HTR-8/SVneo (cell line): ENCODE data around the gene ITGA11.
"Not testable (repeated sequence)": the region's sequence is repeated elsewhere in the genome, so short reads cannot be mapped to it uniquely, and the experiment has no call there.

ENCODE experiments used
- DNase-seq: peaks from one replicate; pipeline ENCODE4 v3.0.0; 2011; ENCODE audit warnings: low spot score, mixed read lengths; ENCODE audit not compliant: insufficient read length
- FAIRE-seq: peaks from 2 replicates; lab custom pipeline; 2011; peaks lifted over from hg19 to GRCh38; lab: Jason Lieb, UNC

ITGA11 gene

GRCh38 chr15:68400066-68400456 is 31.9 kb downstream of the ITGA11 start:
- DNase-seq (no peak), FAIRE-seq (no peak)

- DNase-seq = no peak
- no peak for FAIRE-seq
Observed at GRCh38 chr15:68399096-68400065, 32.6 kb downstream of the ITGA11 start.

- not testable (repeated sequence) for DNase-seq, FAIRE-seq
Observed at GRCh38 chr15:68397999-68398398, 34.0 kb downstream of the ITGA11 start.

DNA sequence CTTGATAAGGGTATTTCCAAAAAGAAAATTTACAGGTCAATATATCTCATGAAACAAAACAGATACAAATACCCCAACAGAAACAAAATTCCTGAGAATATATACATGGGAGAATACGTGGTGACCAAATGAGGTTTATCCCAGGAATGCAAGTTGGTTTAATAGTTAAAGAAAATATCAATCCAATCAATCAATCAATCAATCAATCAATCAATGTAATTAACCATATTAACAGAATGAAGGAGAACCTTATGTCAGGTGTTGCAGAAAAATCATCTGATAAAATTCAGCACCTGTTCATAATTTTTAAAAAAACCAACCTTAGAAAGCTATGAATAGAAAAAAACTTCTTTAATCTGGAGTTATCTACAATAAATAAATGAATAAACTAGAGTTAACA is 35.9 kb downstream of the ITGA11 start:
- DNase-seq = no peak
- no peak for FAIRE-seq

DNA sequence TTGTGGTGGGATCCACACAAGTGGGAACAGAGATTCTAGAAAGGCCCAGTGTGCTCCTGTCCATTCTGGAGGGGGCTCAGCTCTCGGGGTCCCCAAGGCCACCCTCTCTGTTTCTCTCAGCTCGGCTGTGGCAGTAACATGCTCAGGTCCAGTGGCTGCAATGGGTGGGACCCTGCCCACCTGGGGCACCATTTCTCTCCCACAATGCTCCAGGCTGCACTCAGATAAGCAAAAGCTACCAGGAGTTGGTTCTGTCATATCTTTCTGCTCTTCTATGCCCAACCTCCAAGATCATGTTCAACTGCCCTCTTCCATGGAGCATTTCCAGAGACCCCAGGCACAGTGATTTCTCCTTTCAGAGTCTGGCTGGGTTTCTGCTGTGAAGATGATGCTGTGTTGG is 40.8 kb downstream of the ITGA11 start:
- DNase-seq (no peak), FAIRE-seq (no peak)

- peak; percentile 92 for FAIRE-seq
Observed at GRCh38 chr15:68389936-68390817, 41.8 kb downstream of the ITGA11 start.

DNA sequence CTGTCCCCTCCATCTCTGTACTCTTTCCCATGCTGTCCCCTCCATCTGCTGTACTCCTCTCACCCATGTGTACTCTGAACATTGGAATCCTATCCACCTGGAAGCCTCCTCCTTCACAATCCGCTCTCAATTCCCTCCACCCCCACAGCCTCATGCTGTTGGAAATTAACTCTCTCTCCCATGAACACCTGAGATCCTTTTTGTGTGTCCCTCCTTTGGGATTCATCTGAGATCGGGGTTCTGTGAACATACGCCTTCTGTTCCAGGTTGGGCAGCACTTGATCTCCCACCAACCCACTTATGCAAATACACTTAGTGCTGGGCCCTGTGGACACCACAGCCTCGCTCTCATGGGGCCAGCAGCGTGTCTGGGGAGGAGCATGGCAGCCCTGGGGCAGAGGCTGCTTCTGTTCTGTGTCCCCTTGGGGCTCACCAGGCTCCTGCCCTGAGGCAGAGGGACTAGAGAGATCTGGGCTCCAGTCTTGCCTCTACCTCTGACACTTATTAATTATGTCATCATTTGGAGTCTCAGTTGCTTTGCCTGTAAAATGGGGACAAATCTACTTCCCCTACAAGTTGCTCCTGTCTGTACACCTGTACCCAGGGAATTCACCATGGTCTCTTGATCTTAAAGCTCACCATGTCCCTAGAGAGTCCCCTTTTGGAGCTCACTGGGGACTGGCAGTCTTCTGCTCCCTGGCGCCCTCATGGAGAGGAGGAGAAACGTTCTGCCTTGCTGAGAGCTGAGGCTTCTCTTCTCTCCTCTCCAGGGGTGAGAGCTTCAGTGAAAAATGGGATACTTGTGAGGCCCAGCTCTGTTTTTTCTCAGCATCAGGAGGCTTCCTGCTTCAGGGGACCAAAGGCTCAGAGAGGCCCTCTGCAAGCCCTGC is 42.7 kb downstream of the ITGA11 start:
- FAIRE-seq (peak; percentile 49), DNase-seq (no peak)

More at GRCh38 chr15:68389936-68390817, 41.8 kb downstream of the ITGA11 start:
- DNase-seq = peak; percentile 81

GRCh38 chr15:68387381-68388143 is 44.4 kb downstream of the ITGA11 start:
- FAIRE-seq (no peak), DNase-seq (no peak)

GRCh38 chr15:68386587-68387288 is 45.2 kb downstream of the ITGA11 start:
- no peak for DNase-seq
- no peak for FAIRE-seq

DNA sequence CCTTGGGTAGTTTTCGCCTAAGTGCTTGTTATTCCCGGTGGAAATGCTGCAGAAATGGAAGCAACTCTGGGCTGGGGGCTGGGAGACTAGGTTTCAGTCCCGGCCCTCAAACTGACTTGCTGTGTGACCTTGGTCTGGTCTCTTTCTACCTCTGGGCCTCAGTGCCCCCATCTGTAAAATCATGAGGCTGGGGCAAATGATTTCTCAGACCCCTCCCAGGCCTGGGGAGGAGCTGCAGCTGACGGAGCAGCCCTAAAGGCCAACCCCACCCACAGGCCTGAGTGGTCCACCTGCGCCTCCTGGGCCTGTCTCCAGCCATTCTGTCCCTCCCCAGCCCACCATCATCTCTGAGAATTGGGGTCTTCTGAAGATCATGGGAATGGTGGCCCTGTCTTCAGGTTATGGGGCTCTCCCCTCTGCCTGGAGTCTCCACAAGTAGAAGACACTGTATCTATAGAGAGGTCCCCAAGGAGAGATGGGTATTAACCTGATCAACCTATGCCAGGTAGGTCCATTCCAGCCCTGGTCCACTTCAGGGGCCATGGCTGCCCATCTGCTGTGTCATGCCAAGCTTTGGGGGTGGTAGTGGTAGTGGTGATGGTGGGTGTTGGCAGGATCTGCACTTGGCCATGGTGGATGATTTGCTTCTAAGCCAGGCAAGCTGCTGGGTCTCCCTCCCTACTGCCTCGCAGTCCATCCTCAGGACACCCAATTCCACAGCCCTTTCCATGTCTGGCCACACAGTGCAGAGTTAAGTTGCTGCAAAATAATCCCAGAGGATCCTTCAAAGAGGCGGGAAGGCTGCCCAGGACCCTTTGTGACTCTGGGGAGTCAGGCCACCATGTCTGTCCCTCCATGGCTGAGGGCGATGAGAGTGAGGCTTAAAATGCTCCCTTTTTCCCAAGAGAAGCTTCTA is 46.0 kb downstream of the ITGA11 start:
- DNase-seq (no peak), FAIRE-seq (peak; percentile 42)

DNA sequence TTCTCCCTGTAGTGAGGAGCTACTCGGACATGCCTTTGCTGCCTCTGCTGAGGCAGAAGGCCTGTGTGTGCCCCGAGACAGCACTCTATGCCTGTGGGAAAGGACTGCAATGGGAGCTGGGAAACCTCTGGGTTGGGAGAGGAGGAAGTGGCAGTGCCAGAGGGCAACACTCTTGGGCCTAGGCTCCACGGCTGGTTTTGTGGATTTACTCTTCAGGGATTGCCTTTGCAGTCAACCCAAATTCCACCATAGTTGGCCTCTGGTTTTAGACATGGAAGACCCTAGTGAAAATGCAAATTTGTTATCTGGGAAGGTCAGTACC is 46.8 kb downstream of the ITGA11 start:
- DNase-seq = no peak
- no peak for FAIRE-seq

DNA sequence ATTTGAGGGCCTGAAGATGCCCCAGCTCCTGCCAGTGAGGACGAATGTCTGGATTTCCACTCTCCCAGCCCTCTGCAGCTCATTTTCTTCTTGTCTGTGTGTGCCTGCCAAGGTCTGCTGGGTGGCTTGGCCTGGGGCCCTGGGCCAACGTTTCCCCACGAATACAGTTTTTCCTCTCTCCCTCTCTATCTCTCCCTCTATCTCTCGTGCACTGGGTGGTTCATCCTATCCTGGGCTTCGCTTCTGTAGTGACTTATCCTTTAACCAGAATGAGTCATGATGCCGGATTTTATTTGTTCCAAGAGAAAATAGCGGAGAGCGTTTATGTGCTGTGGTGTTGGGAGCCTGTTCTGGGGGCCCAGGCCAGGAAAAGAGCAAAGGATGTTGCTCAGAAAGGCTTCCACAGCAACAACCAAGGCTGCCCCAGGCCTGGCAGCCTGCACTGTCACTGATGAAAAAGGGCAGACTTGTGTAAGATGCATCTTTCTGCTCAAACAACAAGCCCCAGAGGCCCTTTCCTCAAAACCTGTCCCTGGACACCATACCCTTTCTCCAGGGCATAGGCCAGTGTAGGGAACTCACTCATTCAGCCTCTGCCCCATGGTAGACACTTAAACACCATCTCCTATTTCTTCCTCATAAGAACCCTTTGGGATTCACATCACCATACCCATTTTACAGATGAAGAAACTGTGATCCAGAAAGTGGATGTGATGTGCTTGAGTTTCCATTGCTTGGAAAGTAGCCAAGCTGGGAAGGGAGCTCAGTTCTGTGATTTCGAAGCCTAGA is 47.3 kb downstream of the ITGA11 start:
- FAIRE-seq (peak; percentile 94), DNase-seq (peak; percentile 81)

- FAIRE-seq = no peak
- peak; percentile 61 for DNase-seq
Observed at GRCh38 chr15:68383161-68384074, 48.5 kb downstream of the ITGA11 start.

GRCh38 chr15:68382286-68383007 is 49.5 kb downstream of the ITGA11 start:
- no peak for FAIRE-seq

GRCh38 chr15:68380456-68380855 is 51.5 kb downstream of the ITGA11 start:
- no peak for FAIRE-seq
- no peak for DNase-seq

More at GRCh38 chr15:68382286-68383007, 49.5 kb downstream of the ITGA11 start:
- no peak for DNase-seq
